HepG2 (cell line): ENCODE results near the gene RPUSD4. TPM values are rescaled to one million over a fixed set of nuclear protein-coding genes. Genes with fewer than 3 reads are reported as not detected.

Experiments used
- FOSL2 ChIP-seq: sonication (generic); formaldehyde crosslinking; IDR thresholded peaks from 2 replicates; pipeline ENCODE4 v1.4.0; 2020; ENCODE audit warnings: missing genetic modification reagents
- FOXK2 ChIP-seq: fragments of 450-650 bp; IDR thresholded peaks from 2 replicates; pipeline ENCODE4 v1.6.1; 2016
- GABPB1 ChIP-seq: IDR thresholded peaks from 2 replicates; pipeline ENCODE4 v1.6.1; 2016; ENCODE audit warnings: mild to moderate bottlenecking, missing genetic modification reagents, moderate library complexity, missing compliant biosample characterization
- KDM1A ChIP-seq: IDR thresholded peaks from 2 replicates; pipeline ENCODE4 v1.6.1; 2016; ENCODE audit warnings: missing compliant biosample characterization
- KDM5A ChIP-seq: fragments of 200-600 bp; sonication (generic); IDR thresholded peaks from 2 replicates; pipeline ENCODE4 v1.7.0; 2018; ENCODE audit warnings: antibody characterized with exemption, mild to moderate bottlenecking, low read length, borderline replicate concordance
- KLF12 ChIP-seq: sonication (generic); formaldehyde crosslinking; IDR thresholded peaks from 2 replicates; pipeline ENCODE4 v1.4.0; 2020; ENCODE audit warnings: missing genetic modification reagents, borderline replicate concordance
- MBNL3 ChIP-seq: fragments of 250-450 bp; sonication (Bioruptor Pico); conservative IDR thresholded peaks from 2 replicates; pipeline ENCODE4 v1.8.0; 2022; ENCODE audit warnings: mild to moderate bottlenecking, inconsistent platforms
- MTA1 ChIP-seq: sonication (generic); formaldehyde crosslinking; IDR thresholded peaks from 2 replicates; pipeline ENCODE4 v1.4.0; 2020; ENCODE audit warnings: missing genetic modification reagents, mild to moderate bottlenecking, borderline replicate concordance
- NCOA1 ChIP-seq: sonication (generic); formaldehyde crosslinking; IDR thresholded peaks from 2 replicates; pipeline ENCODE4 v1.9.0; 2021; ENCODE audit warnings: missing genetic modification reagents
- NR2C2 ChIP-seq: sonication (generic); formaldehyde crosslinking; IDR thresholded peaks from 2 replicates; pipeline ENCODE4 v1.4.0; 2020; ENCODE audit warnings: missing genetic modification reagents, mild to moderate bottlenecking, moderate library complexity, borderline replicate concordance
- SP140L ChIP-seq: sonication (generic); formaldehyde crosslinking; IDR thresholded peaks from 2 replicates; pipeline ENCODE4 v1.4.0; 2020; ENCODE audit warnings: missing genetic modification reagents, borderline replicate concordance
- ZMAT3 ChIP-seq: sonication (generic); formaldehyde crosslinking; conservative IDR thresholded peaks from 2 replicates; pipeline ENCODE4 v1.7.0; 2021; ENCODE audit warnings: missing genetic modification reagents
- ZNF256 ChIP-seq: sonication (generic); formaldehyde crosslinking; conservative IDR thresholded peaks from 2 replicates; pipeline ENCODE4 v1.4.0; 2020; ENCODE audit warnings: missing genetic modification reagents
- ZNF460 ChIP-seq: sonication (generic); formaldehyde crosslinking; IDR thresholded peaks from 2 replicates; pipeline ENCODE4 v1.5.1; 2020; ENCODE audit warnings: missing genetic modification reagents, mild to moderate bottlenecking, borderline replicate concordance
- ZNF598 ChIP-seq: sonication (generic); formaldehyde crosslinking; IDR thresholded peaks from 2 replicates; pipeline ENCODE4 v1.5.1; 2020; ENCODE audit warnings: mild to moderate bottlenecking, missing genetic modification reagents, borderline replicate concordance
- ZNF607 ChIP-seq: sonication (generic); formaldehyde crosslinking; IDR thresholded peaks from 2 replicates; pipeline ENCODE4 v1.5.1; 2020; ENCODE audit warnings: missing genetic modification reagents, mild to moderate bottlenecking, borderline replicate concordance
- polyA plus RNA-seq, 8 experiments: library from polyadenylated mRNA; depleted of rRNA in 3 of 8; stranded (reverse) in 7 of 8; unstranded in 1 of 8; fragments of >200 nt; fragmentation: Illumina TruSeq in 4 of 8; extraction: Trizol in 4 of 8; gene quantifications; 2 replicates each; pipeline versions ENCODE4 v1.2.1 to v1.2.3, GENCODE V29; 2011 to 2016; ENCODE audit warnings: low read depth in 4 of 8, missing spikeins in 1 of 8, mixed read lengths in 1 of 8; ENCODE audit not compliant: insufficient read depth in 1 of 8
- total RNA-seq, 5 experiments: library from RNA; depleted of rRNA; stranded (reverse); fragments of >200 nt; fragmentation: Illumina TruSeq; extraction: Trizol; gene quantifications; 2 replicates each; pipeline ENCODE4 v1.2.3, GENCODE V29; 2016; ENCODE audit warnings: low read depth in 1 of 5
- TF ChIP-seq, protein P1 (sequence below): IDR thresholded peaks from 2 replicates; pipeline ENCODE4 v1.6.1; 2016; ENCODE audit warnings: missing compliant biosample characterization, missing genetic modification reagents, borderline replicate concordance
- TF ChIP-seq, protein P2 (sequence below): sonication (generic); formaldehyde crosslinking; IDR thresholded peaks from 2 replicates; pipeline ENCODE4 v1.8.0; 2022; ENCODE audit warnings: low read depth, missing genetic modification reagents
- TF ChIP-seq, protein P3 (sequence below): sonication (generic); formaldehyde crosslinking; IDR thresholded peaks from 2 replicates; pipeline ENCODE4 v1.5.1; 2020; ENCODE audit warnings: missing genetic modification reagents, mild to moderate bottlenecking, borderline replicate concordance
- TF ChIP-seq, protein P4 (sequence below): sonication (generic); formaldehyde crosslinking; IDR thresholded peaks from 2 replicates; pipeline ENCODE4 v1.5.0; 2020; ENCODE audit warnings: missing genetic modification reagents, mild to moderate bottlenecking, borderline replicate concordance
- TF ChIP-seq, protein P5 (sequence below): sonication (generic); formaldehyde crosslinking; IDR thresholded peaks from 2 replicates; pipeline ENCODE4 v1.8.0; 2022; ENCODE audit warnings: mild to moderate bottlenecking, missing genetic modification reagents, moderate library complexity
- TF ChIP-seq, protein P6 (sequence below): sonication (generic); formaldehyde crosslinking; IDR thresholded peaks from 2 replicates; pipeline ENCODE4 v1.4.0; 2020; ENCODE audit warnings: missing genetic modification reagents, borderline replicate concordance

RPUSD4 gene
- total and polyA plus RNA-seq, 2 of the 13 experiments (the other 11 are each of a cell fraction or from before 2014, with no cell fraction given), result 45.0 to 52.9 TPM

DNA sequence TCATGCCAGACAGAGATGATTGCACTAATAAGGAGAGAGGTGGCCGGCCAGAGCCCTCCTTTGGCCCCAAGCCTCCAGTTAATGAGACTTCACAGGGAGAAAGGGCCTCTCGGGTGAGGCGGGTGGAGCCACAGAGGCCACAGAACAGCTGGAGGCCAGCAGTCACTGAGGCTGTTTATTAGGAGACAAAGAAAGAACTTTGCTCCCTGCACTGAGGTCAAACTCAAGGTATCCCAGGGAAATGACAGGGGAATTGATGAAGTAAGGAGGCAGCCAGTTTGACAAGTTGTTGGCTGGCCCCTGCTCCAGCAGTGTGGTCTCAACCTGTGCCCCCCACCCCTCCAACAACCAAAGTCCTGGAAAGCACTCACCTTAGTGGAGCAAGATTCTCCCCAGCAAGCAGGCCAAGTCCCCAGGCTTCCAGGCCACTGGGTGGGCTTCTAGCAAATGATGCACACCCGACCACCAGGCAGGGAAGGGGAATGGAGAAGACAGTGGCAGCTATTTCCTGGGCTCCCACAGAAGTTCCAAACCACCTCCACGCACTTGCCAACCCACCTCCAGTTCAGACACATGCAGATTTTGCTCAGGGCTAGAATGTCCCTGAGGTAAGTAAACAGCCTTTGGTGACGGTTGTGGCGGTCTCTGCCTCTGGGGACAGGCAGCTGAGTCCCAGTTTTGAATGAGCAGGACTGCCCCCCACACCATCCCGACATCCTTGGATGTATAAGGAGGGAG, 53.2 kb downstream of the RPUSD4 start (continued):
- TF ChIP-seq, protein P1, sequence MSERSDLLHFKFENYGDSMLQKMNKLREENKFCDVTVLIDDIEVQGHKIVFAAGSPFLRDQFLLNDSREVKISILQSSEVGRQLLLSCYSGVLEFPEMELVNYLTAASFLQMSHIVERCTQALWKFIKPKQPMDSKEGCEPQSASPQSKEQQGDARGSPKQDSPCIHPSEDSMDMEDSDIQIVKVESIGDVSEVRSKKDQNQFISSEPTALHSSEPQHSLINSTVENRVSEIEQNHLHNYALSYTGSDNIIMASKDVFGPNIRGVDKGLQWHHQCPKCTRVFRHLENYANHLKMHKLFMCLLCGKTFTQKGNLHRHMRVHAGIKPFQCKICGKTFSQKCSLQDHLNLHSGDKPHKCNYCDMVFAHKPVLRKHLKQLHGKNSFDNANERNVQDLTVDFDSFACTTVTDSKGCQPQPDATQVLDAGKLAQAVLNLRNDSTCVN, result no peak
- TF ChIP-seq ZNF256 (CRISPR knock-in tag) (no peak), GABPB1 (CRISPR knock-in tag) (no peak), KDM1A (no peak), ZNF607 (no peak), FOXK2 (no peak), KDM5A (no peak), ZMAT3 (CRISPR knock-in tag) (no peak), NR2C2 (CRISPR knock-in tag) (no peak), MTA1 (CRISPR knock-in tag) (no peak; the same call in 1 of the 2 replicates), SP140L (CRISPR knock-in tag) (no peak), ZNF598 (CRISPR knock-in tag) (no peak), FOSL2 (CRISPR knock-in tag) (peak; percentile 37; the same call in 1 of the 2 replicates), MBNL3 (no peak), KLF12 (CRISPR knock-in tag) (no peak), NCOA1 (0 out of 2 replicates have a peak, but pooled peaks have one; percentile 69), ZNF460 (no peak)
- TF ChIP-seq, protein P2, sequence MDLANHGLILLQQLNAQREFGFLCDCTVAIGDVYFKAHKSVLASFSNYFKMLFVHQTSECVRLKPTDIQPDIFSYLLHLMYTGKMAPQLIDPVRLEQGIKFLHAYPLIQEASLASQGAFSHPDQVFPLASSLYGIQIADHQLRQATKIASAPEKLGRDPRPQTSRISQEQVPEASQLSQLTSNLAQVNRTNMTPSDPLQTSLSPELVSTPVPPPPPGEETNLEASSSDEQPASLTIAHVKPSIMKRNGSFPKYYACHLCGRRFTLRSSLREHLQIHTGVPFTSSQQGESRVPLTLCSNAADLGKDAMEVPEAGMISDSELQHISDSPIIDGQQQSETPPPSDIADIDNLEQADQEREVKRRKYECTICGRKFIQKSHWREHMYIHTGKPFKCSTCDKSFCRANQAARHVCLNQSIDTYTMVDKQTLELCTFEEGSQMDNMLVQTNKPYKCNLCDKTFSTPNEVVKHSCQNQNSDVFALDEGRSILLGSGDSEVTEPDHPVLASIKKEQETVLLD (CRISPR knock-in tag), result no peak
- TF ChIP-seq, protein P3, sequence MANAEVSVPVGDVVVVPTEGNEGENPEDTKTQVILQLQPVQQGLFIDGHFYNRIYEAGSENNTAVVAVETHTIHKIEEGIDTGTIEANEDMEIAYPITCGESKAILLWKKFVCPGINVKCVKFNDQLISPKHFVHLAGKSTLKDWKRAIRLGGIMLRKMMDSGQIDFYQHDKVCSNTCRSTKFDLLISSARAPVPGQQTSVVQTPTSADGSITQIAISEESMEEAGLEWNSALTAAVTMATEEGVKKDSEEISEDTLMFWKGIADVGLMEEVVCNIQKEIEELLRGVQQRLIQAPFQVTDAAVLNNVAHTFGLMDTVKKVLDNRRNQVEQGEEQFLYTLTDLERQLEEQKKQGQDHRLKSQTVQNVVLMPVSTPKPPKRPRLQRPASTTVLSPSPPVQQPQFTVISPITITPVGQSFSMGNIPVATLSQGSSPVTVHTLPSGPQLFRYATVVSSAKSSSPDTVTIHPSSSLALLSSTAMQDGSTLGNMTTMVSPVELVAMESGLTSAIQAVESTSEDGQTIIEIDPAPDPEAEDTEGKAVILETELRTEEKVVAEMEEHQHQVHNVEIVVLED (CRISPR knock-in tag), result no peak; the same call in 1 of the 2 replicates
- TF ChIP-seq, protein P4, sequence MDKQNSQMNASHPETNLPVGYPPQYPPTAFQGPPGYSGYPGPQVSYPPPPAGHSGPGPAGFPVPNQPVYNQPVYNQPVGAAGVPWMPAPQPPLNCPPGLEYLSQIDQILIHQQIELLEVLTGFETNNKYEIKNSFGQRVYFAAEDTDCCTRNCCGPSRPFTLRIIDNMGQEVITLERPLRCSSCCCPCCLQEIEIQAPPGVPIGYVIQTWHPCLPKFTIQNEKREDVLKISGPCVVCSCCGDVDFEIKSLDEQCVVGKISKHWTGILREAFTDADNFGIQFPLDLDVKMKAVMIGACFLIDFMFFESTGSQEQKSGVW (CRISPR knock-in tag), result no peak
- TF ChIP-seq, protein P5, sequence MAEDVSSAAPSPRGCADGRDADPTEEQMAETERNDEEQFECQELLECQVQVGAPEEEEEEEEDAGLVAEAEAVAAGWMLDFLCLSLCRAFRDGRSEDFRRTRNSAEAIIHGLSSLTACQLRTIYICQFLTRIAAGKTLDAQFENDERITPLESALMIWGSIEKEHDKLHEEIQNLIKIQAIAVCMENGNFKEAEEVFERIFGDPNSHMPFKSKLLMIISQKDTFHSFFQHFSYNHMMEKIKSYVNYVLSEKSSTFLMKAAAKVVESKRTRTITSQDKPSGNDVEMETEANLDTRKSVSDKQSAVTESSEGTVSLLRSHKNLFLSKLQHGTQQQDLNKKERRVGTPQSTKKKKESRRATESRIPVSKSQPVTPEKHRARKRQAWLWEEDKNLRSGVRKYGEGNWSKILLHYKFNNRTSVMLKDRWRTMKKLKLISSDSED, result no peak
- TF ChIP-seq, protein P6, sequence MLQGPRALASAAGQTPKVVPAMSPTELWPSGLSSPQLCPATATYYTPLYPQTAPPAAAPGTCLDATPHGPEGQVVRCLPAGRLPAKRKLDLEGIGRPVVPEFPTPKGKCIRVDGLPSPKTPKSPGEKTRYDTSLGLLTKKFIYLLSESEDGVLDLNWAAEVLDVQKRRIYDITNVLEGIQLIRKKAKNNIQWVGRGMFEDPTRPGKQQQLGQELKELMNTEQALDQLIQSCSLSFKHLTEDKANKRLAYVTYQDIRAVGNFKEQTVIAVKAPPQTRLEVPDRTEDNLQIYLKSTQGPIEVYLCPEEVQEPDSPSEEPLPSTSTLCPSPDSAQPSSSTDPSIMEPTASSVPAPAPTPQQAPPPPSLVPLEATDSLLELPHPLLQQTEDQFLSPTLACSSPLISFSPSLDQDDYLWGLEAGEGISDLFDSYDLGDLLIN (CRISPR knock-in tag), result no peak
